Neural progenitor cell (in vitro differentiated cells): ENCODE results near the gene SMIM10L2A.
"Not testable (repeated sequence)": the region's sequence is repeated elsewhere in the genome, so short reads cannot be mapped to it uniquely, and the experiment has no call there.

Experiments
- EZH2 ChIP-seq: fragments of 200-600 bp; sonication (generic); IDR thresholded peaks from 2 replicates; pipeline ENCODE4 v1.6.1; 2017; ENCODE audit warnings: antibody characterized with exemption, mild to moderate bottlenecking, moderate library complexity
- EZH2phosphoT487 ChIP-seq: fragments of 200-600 bp; sonication (generic); IDR thresholded peaks from 2 replicates; pipeline ENCODE4 v1.6.1; 2017; ENCODE audit warnings: antibody characterized with exemption
- TF ChIP-seq, protein P1 (sequence below): fragments of 200-600 bp; sonication (generic); IDR thresholded peaks from 2 replicates; pipeline ENCODE4 v1.5.1; 2017; ENCODE audit warnings: antibody characterized with exemption, mild to moderate bottlenecking

DNA sequence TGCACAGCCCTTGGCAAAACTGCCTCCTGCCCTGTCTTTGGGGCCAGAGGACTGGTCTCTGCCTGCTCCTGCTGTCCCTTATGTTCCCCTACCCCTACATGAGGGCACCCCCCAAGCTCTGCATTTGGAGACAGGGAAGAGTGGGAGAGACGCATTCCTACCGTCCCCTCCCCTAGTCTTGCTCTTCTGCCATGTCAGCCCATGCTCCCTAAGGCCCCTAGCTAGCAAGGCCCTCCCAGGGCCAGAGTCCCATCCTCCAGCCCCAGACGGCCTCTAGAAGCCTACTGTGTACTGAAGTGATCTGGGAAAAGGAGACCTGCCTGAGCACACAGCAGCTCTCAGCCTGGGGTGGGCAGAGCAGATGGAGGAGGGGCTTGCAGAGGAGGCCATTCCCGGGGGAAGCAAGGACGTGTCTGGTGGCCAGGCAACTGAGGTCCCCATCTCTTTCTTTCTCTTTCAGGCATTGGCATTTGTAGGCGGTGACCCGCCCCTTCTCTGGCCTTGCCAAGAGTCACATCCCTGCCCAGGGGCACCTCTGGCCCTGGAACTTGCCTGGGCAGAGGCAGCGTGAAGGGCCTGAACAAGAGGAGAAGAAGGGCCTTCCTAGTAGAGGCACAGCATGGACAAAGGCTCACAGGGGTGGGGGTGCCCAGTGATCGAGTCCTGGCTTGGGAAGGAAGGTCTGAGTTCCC, 1.6 kb downstream of the SMIM10L2A start:
- TF ChIP-seq, protein P1, sequence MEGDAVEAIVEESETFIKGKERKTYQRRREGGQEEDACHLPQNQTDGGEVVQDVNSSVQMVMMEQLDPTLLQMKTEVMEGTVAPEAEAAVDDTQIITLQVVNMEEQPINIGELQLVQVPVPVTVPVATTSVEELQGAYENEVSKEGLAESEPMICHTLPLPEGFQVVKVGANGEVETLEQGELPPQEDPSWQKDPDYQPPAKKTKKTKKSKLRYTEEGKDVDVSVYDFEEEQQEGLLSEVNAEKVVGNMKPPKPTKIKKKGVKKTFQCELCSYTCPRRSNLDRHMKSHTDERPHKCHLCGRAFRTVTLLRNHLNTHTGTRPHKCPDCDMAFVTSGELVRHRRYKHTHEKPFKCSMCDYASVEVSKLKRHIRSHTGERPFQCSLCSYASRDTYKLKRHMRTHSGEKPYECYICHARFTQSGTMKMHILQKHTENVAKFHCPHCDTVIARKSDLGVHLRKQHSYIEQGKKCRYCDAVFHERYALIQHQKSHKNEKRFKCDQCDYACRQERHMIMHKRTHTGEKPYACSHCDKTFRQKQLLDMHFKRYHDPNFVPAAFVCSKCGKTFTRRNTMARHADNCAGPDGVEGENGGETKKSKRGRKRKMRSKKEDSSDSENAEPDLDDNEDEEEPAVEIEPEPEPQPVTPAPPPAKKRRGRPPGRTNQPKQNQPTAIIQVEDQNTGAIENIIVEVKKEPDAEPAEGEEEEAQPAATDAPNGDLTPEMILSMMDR, result not testable (repeated sequence)
- not testable (repeated sequence) for TF ChIP-seq EZH2, EZH2phosphoT487
